Measurements from ENCODE around the gene EIF4E3. TPM values are rescaled to one million over a fixed set of nuclear protein-coding genes. Genes with fewer than 3 reads are reported as not detected.

EIF4E3 gene
- total RNA-seq, 1 donor from 2014 or later, result 48.9 TPM

DNA sequence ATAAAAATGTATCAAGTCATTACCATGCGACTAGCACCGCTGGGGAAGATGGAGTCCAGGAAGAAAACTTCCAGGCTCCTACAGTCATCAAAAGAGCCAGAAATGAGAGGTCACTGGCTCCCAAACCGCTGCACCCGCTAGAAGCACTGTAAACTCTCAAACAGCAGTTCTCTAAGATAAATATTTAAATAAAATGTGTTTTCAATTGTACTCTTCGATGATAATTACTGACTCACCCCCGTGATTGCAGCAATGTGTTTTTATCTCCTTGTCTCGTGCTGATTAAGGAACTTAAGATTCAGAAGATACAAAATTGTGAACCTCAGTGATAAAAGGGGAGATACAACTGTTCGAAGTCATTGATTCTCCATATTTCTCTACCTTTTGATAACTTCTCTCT is 95.9 kb downstream of the EIF4E3 start:
- Histone ChIP-seq H3K4me3 (no peak overlapping the region), H3K9me3 (replicated peaks) (no peaks in the 10 kb centered on the region), H3K27me3 (ENCODE audit: low read depth) (no peaks in the 10 kb centered on the region), H3K36me3 (no peaks in the 10 kb centered on the region), H3K27ac (replicated peaks) (no peak overlapping the region), H3K4me1 (no peaks in the 10 kb centered on the region)
- DNase-seq, result no peak
- TF ChIP-seq, protein P1, sequence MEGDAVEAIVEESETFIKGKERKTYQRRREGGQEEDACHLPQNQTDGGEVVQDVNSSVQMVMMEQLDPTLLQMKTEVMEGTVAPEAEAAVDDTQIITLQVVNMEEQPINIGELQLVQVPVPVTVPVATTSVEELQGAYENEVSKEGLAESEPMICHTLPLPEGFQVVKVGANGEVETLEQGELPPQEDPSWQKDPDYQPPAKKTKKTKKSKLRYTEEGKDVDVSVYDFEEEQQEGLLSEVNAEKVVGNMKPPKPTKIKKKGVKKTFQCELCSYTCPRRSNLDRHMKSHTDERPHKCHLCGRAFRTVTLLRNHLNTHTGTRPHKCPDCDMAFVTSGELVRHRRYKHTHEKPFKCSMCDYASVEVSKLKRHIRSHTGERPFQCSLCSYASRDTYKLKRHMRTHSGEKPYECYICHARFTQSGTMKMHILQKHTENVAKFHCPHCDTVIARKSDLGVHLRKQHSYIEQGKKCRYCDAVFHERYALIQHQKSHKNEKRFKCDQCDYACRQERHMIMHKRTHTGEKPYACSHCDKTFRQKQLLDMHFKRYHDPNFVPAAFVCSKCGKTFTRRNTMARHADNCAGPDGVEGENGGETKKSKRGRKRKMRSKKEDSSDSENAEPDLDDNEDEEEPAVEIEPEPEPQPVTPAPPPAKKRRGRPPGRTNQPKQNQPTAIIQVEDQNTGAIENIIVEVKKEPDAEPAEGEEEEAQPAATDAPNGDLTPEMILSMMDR (IDR thresholded peaks at IDR 0.05; ENCODE audit: borderline replicate concordance), result no peak
- intact Hi-C loops (cut with micrococcal nuclease), result no loop called here

DNA sequence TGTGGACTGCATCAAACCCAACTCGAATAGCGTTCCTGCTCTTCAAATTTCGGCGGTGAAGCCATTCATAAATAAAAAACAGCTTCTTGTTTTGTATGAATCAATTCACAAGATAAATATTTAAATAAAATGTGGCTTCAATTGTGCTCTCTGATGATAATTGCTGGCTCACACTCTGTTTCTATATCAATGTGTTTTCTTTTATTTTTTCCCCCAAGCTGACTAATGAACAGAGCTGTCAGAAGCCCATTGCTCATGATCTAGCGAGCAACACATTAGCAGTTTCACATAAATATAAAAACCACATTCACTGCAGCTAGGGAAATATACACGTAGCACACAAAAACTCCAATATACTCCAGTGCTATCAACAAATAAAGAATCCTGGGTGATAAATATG is 96.7 kb downstream of the EIF4E3 start:
- DNase-seq, result no peak
- TF ChIP-seq, protein P1 (IDR thresholded peaks at IDR 0.05; ENCODE audit: borderline replicate concordance), result no peak
- H3K36me3 ChIP-seq, result no peaks in the 10 kb centered on the region
- no peaks in the 10 kb centered on the region for H3K4me1 ChIP-seq
- H3K27me3 ChIP-seq (ENCODE audit: low read depth), result no peaks in the 10 kb centered on the region
- intact Hi-C loops (cut with micrococcal nuclease), result no loop called here
- H3K4me3 ChIP-seq, result no peak overlapping the region
- H3K9me3 ChIP-seq (replicated peaks), result no peaks in the 10 kb centered on the region
- no peak overlapping the region for H3K27ac ChIP-seq (replicated peaks)

DNA sequence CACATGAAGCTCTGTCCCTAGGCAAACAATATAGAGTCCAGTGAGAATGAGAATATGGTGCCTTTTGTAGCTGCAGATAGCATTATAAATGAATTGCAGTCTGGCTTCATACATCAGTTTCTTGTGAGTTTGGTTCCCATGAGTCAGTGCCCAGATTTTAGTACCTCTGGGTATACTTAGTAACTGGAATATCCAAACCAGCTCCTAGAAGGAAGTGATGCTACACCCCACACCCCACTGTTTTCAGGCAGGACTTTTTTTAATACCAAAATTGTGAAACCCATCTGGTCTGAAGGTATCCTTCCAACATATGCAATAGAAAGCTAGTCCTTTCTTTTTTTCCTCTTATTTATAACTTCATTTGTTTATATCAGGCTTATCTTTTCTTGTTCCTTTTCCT is 99.5 kb downstream of the EIF4E3 start:
- Histone ChIP-seq H3K27me3 (ENCODE audit: low read depth) (peaks cover 3% of the 10 kb centered on the region), H3K36me3 (no peaks in the 10 kb centered on the region), H3K4me1 (no peaks in the 10 kb centered on the region), H3K9me3 (replicated peaks) (no peaks in the 10 kb centered on the region), H3K27ac (replicated peaks) (no peak overlapping the region), H3K4me3 (no peak overlapping the region)
- TF ChIP-seq, protein P1 (IDR thresholded peaks at IDR 0.05; ENCODE audit: borderline replicate concordance), result no peak
- intact Hi-C loops (cut with micrococcal nuclease), result no loop called here
- no peak for DNase-seq

Other genes with a start within 250 kb of the EIF4E3 start
- 41.2 TPM for gene FOXP1, start 141.7 kb downstream of the EIF4E3 start, total RNA-seq
- 7.3 TPM for gene GPR27, start 28.5 kb upstream of the EIF4E3 start, total RNA-seq
- 0.14 TPM for gene PROK2, start 59.7 kb upstream of the EIF4E3 start, total RNA-seq

All from left ventricle myocardium inferior (tissue), 1 donor.